GM23248 (cell line): ENCODE data around the gene KLHL6. TPM values are rescaled to one million over a fixed set of nuclear protein-coding genes. Genes with fewer than 3 reads are reported as not detected.
"Not testable (repeated sequence)": the region's sequence is repeated elsewhere in the genome, so short reads cannot be mapped to it uniquely, and the experiment has no call there.

Experiments
- DNase-seq: peaks from one replicate; pipeline ENCODE4 v3.0.0-alpha.2; 2015
- H2AFZ ChIP-seq: fragments of 200-600 bp; sonication (generic); 2 replicates; pipeline ENCODE4 v1.6.1; 2016; ENCODE audit warnings: antibody characterized with exemption
- H3F3A ChIP-seq: fragments of 200-600 bp; sonication (generic); 2 replicates; pipeline ENCODE4 v1.6.1; 2016; ENCODE audit warnings: mild to moderate bottlenecking, antibody characterized with exemption, mixed run types; ENCODE audit not compliant: insufficient read depth
- H3K27ac ChIP-seq: fragments of 200-600 bp; sonication (generic); 2 replicates; pipeline ENCODE4 v1.5.1; 2016; ENCODE audit warnings: mild to moderate bottlenecking
- H3K27me3 ChIP-seq: fragments of 200-600 bp; sonication (generic); replicated peaks from 2 replicates; pipeline ENCODE4 v1.6.1; 2016; ENCODE audit warnings: mild to moderate bottlenecking; ENCODE audit not compliant: insufficient read depth
- H3K36me3 ChIP-seq: fragments of 200-600 bp; sonication (generic); 2 replicates; pipeline ENCODE4 v1.6.1; 2016; ENCODE audit warnings: low read depth, mild to moderate bottlenecking
- H3K4me1 ChIP-seq: fragments of 200-600 bp; sonication (generic); 2 replicates; pipeline ENCODE4 v1.6.1; 2016; ENCODE audit warnings: mild to moderate bottlenecking; ENCODE audit not compliant: insufficient read depth
- H3K4me2 ChIP-seq: fragments of 200-600 bp; sonication (generic); one replicate; pipeline ENCODE4 v1.6.1; 2016; ENCODE audit warnings: mild to moderate bottlenecking; ENCODE audit not compliant: unreplicated experiment
- H3K4me3 ChIP-seq: fragments of 200-600 bp; sonication (generic); 2 replicates; pipeline ENCODE4 v1.5.1; 2016; ENCODE audit warnings: mild to moderate bottlenecking
- H3K79me2 ChIP-seq: fragments of 200-600 bp; sonication (generic); 2 replicates; pipeline ENCODE4 v1.6.1; 2016; ENCODE audit warnings: mild to moderate bottlenecking; ENCODE audit not compliant: insufficient read depth
- H3K9ac ChIP-seq: fragments of 200-600 bp; sonication (generic); 2 replicates; pipeline ENCODE4 v1.6.1; 2016; ENCODE audit warnings: mild to moderate bottlenecking
- H3K9me2 ChIP-seq: fragments of 200-600 bp; sonication (generic); 2 replicates; pipeline ENCODE4 v1.6.1; 2016; ENCODE audit warnings: mixed run types, mild to moderate bottlenecking, moderate library complexity; ENCODE audit not compliant: insufficient read depth
- H3K9me3 ChIP-seq: fragments of 200-600 bp; sonication (generic); one replicate; pipeline ENCODE4 v1.6.1; 2017; ENCODE audit warnings: low read depth
- H4K20me1 ChIP-seq: fragments of 200-600 bp; sonication (generic); 2 replicates; pipeline ENCODE4 v1.6.0; 2016; ENCODE audit not compliant: insufficient read depth
- EZH2 ChIP-seq: fragments of 200-600 bp; sonication (generic); IDR thresholded peaks from 2 replicates; pipeline ENCODE4 v1.6.1; 2018; ENCODE audit warnings: antibody characterized with exemption, mild to moderate bottlenecking; ENCODE audit not compliant: insufficient read depth, poor library complexity, severe bottlenecking
- EZH2phosphoT487 ChIP-seq: fragments of 200-600 bp; sonication (generic); IDR thresholded peaks from 2 replicates; pipeline ENCODE4 v1.6.1; 2018; ENCODE audit warnings: antibody characterized with exemption, moderate library complexity, mild to moderate bottlenecking, low read depth; ENCODE audit not compliant: insufficient read depth
- WGBS, 2 experiments: methylation state at CpG; one replicate each; pipeline ENCODE4 v1.1.6; 2015 to 2017; ENCODE audit warnings: low lambda C conversion rate in 2 of 2, low coverage in 1 of 2; ENCODE audit errors: missing lambda C conversion rate in 2 of 2; 5-methylcytosine and 5-hydroxymethylcytosine counted together
- in situ Hi-C: fragments of 300-500 bp; cut with MboI; formaldehyde crosslinking; loops from 2 replicates; pipeline ENCODE4 v1.15.0; 2020
- polyA plus RNA-seq: library from polyadenylated mRNA; unstranded; fragments of >200 nt; fragmentation: Nextera tagmentation; extraction: Ambion mirVana; gene quantifications from 2 replicates; pipeline ENCODE4 v1.2.1, GENCODE V29; 2016
- total RNA-seq: library from RNA; depleted of rRNA; stranded (reverse); fragments of >200 nt; shearing (Covaris generic); gene quantifications from 2 replicates; pipeline ENCODE4 v1.2.3, GENCODE V29; 2014

The KLHL6 gene
- total and polyA plus RNA-seq, 2 experiments from 2014 or later, result not detected

- in situ Hi-C loops, result no loop called here
- Histone ChIP-seq H3K4me2 (no peak overlapping the region), H3K36me3 (no peaks in the 10 kb centered on the region), H3K9me2 (no peaks in the 10 kb centered on the region), H3K79me2 (no peaks in the 10 kb centered on the region), H3K9me3 (no peaks in the 10 kb centered on the region), H3F3A (no peaks in the 10 kb centered on the region), H3K4me1 (no peaks in the 10 kb centered on the region), H3K4me3 (no peak overlapping the region), H3K27me3 (peaks cover 37% of the 10 kb centered on the region; the same call in 1 of the 2 replicates), H4K20me1 (no peaks in the 10 kb centered on the region), H3K9ac (no peak overlapping the region), H3K27ac (no peak overlapping the region), H2AFZ (no peak overlapping the region)
- 60 to 74% methylated on average over 6 of the region's 6 CpGs for WGBS, 2 experiments
- no peak for DNase-seq
- TF ChIP-seq EZH2 (no peak), EZH2phosphoT487 (no peak)
Measured at GRCh38 chr3:183514021-183514420, 41.5 kb downstream of the KLHL6 start.

- DNase-seq, result no peak
- Histone ChIP-seq H3K4me1 (no peaks in the 10 kb centered on the region), H3K27me3 (peaks cover 32% of the 10 kb centered on the region; the same call in 1 of the 2 replicates), H3F3A (no peaks in the 10 kb centered on the region), H3K27ac (no peak overlapping the region), H3K4me3 (no peak overlapping the region), H4K20me1 (no peaks in the 10 kb centered on the region), H3K9me2 (no peaks in the 10 kb centered on the region), H3K9ac (no peak overlapping the region), H2AFZ (no peak overlapping the region), H3K36me3 (no peaks in the 10 kb centered on the region), H3K79me2 (no peaks in the 10 kb centered on the region), H3K9me3 (no peaks in the 10 kb centered on the region), H3K4me2 (no peak overlapping the region)
- WGBS, 2 experiments, result 44 to 53% methylated on average over 6 of the region's 6 CpGs
- in situ Hi-C loops, result no loop called here
- no peak for TF ChIP-seq EZH2
- no peak for TF ChIP-seq EZH2phosphoT487
Measured at GRCh38 chr3:183513046-183513706, 42.3 kb downstream of the KLHL6 start.

- H3K79me2 ChIP-seq, H3K9ac ChIP-seq, H3K4me2 ChIP-seq, H3K27ac ChIP-seq, H3K36me3 ChIP-seq, in situ Hi-C loops, H3K4me3 ChIP-seq, H3K9me2 ChIP-seq, DNase-seq, H3K9me3 ChIP-seq, H2AFZ ChIP-seq, H4K20me1 ChIP-seq, H3F3A ChIP-seq, H3K4me1 ChIP-seq: not testable (repeated sequence)
- H3K27me3 ChIP-seq, result peaks cover 19% of the 10 kb centered on the region; the same call in 1 of the 2 replicates
- 51 to 54% methylated on average over 14 of the region's 14 CpGs for WGBS, 2 experiments
Measured at GRCh38 chr3:183511286-183512131, 44.0 kb downstream of the KLHL6 start.

DNA sequence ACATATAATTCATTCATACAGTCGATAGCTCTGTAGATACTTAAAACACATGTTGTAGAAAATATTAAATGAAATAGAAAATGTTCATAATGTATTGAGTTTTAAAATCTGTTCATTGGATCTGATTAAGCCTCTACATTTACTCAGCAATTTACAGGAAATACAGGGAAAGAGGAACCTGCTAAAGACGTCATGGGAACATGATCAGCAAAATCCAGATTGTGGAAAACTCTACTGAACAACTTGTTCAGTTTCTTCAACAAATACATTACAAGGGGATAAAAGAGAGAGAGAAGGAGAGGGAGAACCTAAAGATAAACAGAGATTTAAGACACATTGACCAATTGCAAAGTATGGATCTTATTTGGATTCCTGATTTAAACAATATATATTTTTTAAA lies 46.7 kb downstream of the KLHL6 start:
- Histone ChIP-seq H3K79me2 (no peaks in the 10 kb centered on the region), H3K4me2 (no peak overlapping the region), H3K4me1 (no peaks in the 10 kb centered on the region), H3K27ac (no peak overlapping the region), H2AFZ (no peak overlapping the region), H3K4me3 (no peak overlapping the region), H4K20me1 (no peaks in the 10 kb centered on the region), H3K27me3 (no peaks in the 10 kb centered on the region; the same call in 1 of the 2 replicates), H3K9me2 (no peaks in the 10 kb centered on the region), H3F3A (no peaks in the 10 kb centered on the region), H3K9ac (no peak overlapping the region), H3K36me3 (no peaks in the 10 kb centered on the region), H3K9me3 (no peaks in the 10 kb centered on the region)
- 38 to 43% methylated on average over 2 of the region's 2 CpGs for WGBS, 2 experiments
- in situ Hi-C loops, result no loop called here
- DNase-seq, result no peak
- TF ChIP-seq EZH2, result no peak
- no peak for TF ChIP-seq EZH2phosphoT487
